GM23248 (cell line): ENCODE results near the gene DMRT1. TPM values are rescaled to one million over a fixed set of nuclear protein-coding genes. Genes with fewer than 3 reads are reported as not detected.
A peak's percentile ranks its signal among the peaks of the same experiment; 100 is the strongest.

Experiments
- DNase-seq: peaks from one replicate; pipeline ENCODE4 v3.0.0-alpha.2; 2015
- H2AFZ ChIP-seq: fragments of 200-600 bp; sonication (generic); 2 replicates; pipeline ENCODE4 v1.6.1; 2016; ENCODE audit warnings: antibody characterized with exemption
- H3F3A ChIP-seq: fragments of 200-600 bp; sonication (generic); 2 replicates; pipeline ENCODE4 v1.6.1; 2016; ENCODE audit warnings: mild to moderate bottlenecking, antibody characterized with exemption, mixed run types; ENCODE audit not compliant: insufficient read depth
- H3K27ac ChIP-seq: fragments of 200-600 bp; sonication (generic); 2 replicates; pipeline ENCODE4 v1.5.1; 2016; ENCODE audit warnings: mild to moderate bottlenecking
- H3K27me3 ChIP-seq: fragments of 200-600 bp; sonication (generic); replicated peaks from 2 replicates; pipeline ENCODE4 v1.6.1; 2016; ENCODE audit warnings: mild to moderate bottlenecking; ENCODE audit not compliant: insufficient read depth
- H3K36me3 ChIP-seq: fragments of 200-600 bp; sonication (generic); 2 replicates; pipeline ENCODE4 v1.6.1; 2016; ENCODE audit warnings: low read depth, mild to moderate bottlenecking
- H3K4me1 ChIP-seq: fragments of 200-600 bp; sonication (generic); 2 replicates; pipeline ENCODE4 v1.6.1; 2016; ENCODE audit warnings: mild to moderate bottlenecking; ENCODE audit not compliant: insufficient read depth
- H3K4me2 ChIP-seq: fragments of 200-600 bp; sonication (generic); one replicate; pipeline ENCODE4 v1.6.1; 2016; ENCODE audit warnings: mild to moderate bottlenecking; ENCODE audit not compliant: unreplicated experiment
- H3K4me3 ChIP-seq: fragments of 200-600 bp; sonication (generic); 2 replicates; pipeline ENCODE4 v1.5.1; 2016; ENCODE audit warnings: mild to moderate bottlenecking
- H3K79me2 ChIP-seq: fragments of 200-600 bp; sonication (generic); 2 replicates; pipeline ENCODE4 v1.6.1; 2016; ENCODE audit warnings: mild to moderate bottlenecking; ENCODE audit not compliant: insufficient read depth
- H3K9ac ChIP-seq: fragments of 200-600 bp; sonication (generic); 2 replicates; pipeline ENCODE4 v1.6.1; 2016; ENCODE audit warnings: mild to moderate bottlenecking
- H3K9me2 ChIP-seq: fragments of 200-600 bp; sonication (generic); 2 replicates; pipeline ENCODE4 v1.6.1; 2016; ENCODE audit warnings: mixed run types, mild to moderate bottlenecking, moderate library complexity; ENCODE audit not compliant: insufficient read depth
- H3K9me3 ChIP-seq: fragments of 200-600 bp; sonication (generic); one replicate; pipeline ENCODE4 v1.6.1; 2017; ENCODE audit warnings: low read depth
- H4K20me1 ChIP-seq: fragments of 200-600 bp; sonication (generic); 2 replicates; pipeline ENCODE4 v1.6.0; 2016; ENCODE audit not compliant: insufficient read depth
- EZH2 ChIP-seq: fragments of 200-600 bp; sonication (generic); IDR thresholded peaks from 2 replicates; pipeline ENCODE4 v1.6.1; 2018; ENCODE audit warnings: antibody characterized with exemption, mild to moderate bottlenecking; ENCODE audit not compliant: insufficient read depth, poor library complexity, severe bottlenecking
- EZH2phosphoT487 ChIP-seq: fragments of 200-600 bp; sonication (generic); IDR thresholded peaks from 2 replicates; pipeline ENCODE4 v1.6.1; 2018; ENCODE audit warnings: antibody characterized with exemption, moderate library complexity, mild to moderate bottlenecking, low read depth; ENCODE audit not compliant: insufficient read depth
- WGBS, 2 experiments: methylation state at CpG; one replicate each; pipeline ENCODE4 v1.1.6; 2015 to 2017; ENCODE audit warnings: low lambda C conversion rate in 2 of 2, low coverage in 1 of 2; ENCODE audit errors: missing lambda C conversion rate in 2 of 2; 5-methylcytosine and 5-hydroxymethylcytosine counted together
- in situ Hi-C: fragments of 300-500 bp; cut with MboI; formaldehyde crosslinking; loops from 2 replicates; pipeline ENCODE4 v1.15.0; 2020
- polyA plus RNA-seq: library from polyadenylated mRNA; unstranded; fragments of >200 nt; fragmentation: Nextera tagmentation; extraction: Ambion mirVana; gene quantifications from 2 replicates; pipeline ENCODE4 v1.2.1, GENCODE V29; 2016
- total RNA-seq: library from RNA; depleted of rRNA; stranded (reverse); fragments of >200 nt; shearing (Covaris generic); gene quantifications from 2 replicates; pipeline ENCODE4 v1.2.3, GENCODE V29; 2014

DMRT1 gene
- total and polyA plus RNA-seq, 2 experiments from 2014 or later = not detected

DNA sequence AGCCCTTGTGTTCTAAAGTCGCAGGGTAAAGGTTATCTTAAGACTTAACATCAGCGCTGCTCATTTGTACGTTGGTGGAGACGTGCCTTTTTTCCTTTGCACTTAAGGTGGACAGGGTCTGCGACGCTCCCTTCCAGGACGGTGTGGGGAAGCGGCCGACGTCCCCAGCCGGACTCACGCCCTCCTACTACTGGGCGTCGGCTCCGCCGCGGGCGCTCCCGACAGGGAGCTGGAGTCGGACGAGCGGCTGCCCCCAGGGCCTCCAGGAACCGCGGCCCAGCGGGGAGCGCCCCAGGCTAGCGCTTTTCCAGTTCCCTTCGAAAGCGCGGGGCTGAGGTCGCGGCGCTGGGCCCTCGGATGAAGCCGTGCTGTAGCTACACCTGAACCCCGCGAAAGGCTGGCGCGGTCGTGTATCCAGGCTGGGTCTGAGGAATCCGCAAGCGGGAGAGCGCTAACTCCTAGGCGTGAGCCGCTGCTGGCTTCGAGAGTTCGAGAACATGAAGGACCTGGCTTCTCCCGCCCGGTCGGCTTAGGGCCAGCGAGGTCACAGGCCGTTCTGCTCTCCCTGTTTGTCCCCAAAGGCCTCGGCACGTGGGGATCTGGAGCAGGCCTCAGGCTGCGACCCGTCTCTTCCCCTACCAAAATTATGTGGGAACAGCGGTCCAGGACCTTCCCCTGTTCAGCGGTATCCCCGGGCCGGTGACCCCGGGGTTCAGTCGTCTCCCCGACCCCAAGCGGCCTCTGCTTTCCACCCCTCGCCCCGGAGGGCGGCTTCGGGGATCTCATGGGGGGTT lies 131.2 kb downstream of the DMRT1 start:
- in situ Hi-C loops = no loop called here
- Histone ChIP-seq H3K27ac (no peak overlapping the region), H3K9me2 (no peaks in the 10 kb centered on the region), H3K27me3 (peaks cover 90% of the 10 kb centered on the region), H3K4me3 (peak overlapping the region; percentile 23; the same call in 1 of the 2 replicates), H3K9ac (no peak overlapping the region), H3K4me2 (peak overlapping the region; percentile 20), H4K20me1 (no peaks in the 10 kb centered on the region), H3K9me3 (no peaks in the 10 kb centered on the region), H3F3A (no peaks in the 10 kb centered on the region), H3K36me3 (no peaks in the 10 kb centered on the region), H3K79me2 (no peaks in the 10 kb centered on the region), H3K4me1 (no peaks in the 10 kb centered on the region), H2AFZ (peak overlapping the region; percentile 39; the same call in 1 of the 2 replicates)
- no peak for DNase-seq
- TF ChIP-seq EZH2 = peak; percentile 70
- peak; percentile 61; the same call in 1 of the 2 replicates for TF ChIP-seq EZH2phosphoT487
- 13% methylated on average over 66 to 68 of the region's 68 CpGs for WGBS, 2 experiments

DNA sequence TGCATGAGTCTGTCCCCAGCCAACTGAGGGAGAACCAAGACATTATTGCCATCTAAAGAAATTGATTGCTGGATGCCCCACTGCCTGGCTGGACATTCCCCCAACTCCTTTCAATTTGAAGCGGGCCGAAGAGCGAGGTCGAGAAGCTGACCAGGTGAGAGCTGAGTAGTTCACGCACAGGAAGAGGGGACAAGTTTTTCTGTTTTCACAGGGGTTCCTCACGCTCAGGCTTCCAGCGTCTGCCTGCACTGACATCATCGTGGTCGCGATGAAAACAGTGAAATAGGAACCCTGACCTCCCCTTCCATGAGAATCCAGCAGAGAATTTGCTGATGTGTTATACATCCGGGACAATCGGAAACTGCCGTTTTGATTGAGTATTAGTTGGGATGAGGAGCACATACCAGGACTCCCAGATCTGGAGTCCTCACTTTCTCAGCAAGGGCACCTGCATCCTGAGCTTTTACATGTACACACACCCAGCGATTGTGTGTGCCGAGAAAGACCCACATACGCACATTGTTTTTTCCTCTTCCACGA lies 131.9 kb downstream of the DMRT1 start:
- no peaks in the 10 kb centered on the region for H3K4me1 ChIP-seq
- TF ChIP-seq EZH2 (no peak), EZH2phosphoT487 (no peak)
- no peak overlapping the region for H2AFZ ChIP-seq
- no peaks in the 10 kb centered on the region for H3K9me3 ChIP-seq
- H3K4me2 ChIP-seq = no peak overlapping the region
- no peaks in the 10 kb centered on the region for H3K79me2 ChIP-seq
- H3K9me2 ChIP-seq = no peaks in the 10 kb centered on the region
- H3K27ac ChIP-seq = no peak overlapping the region
- 42% methylated on average over 17 of the region's 17 CpGs for WGBS, 2 experiments
- no peak overlapping the region for H3K4me3 ChIP-seq
- H3K36me3 ChIP-seq = no peaks in the 10 kb centered on the region
- no peak for DNase-seq
- no peak overlapping the region for H3K9ac ChIP-seq
- H3K27me3 ChIP-seq = peaks cover 90% of the 10 kb centered on the region
- no peaks in the 10 kb centered on the region for H4K20me1 ChIP-seq
- in situ Hi-C loops = no loop called here
- H3F3A ChIP-seq = no peaks in the 10 kb centered on the region

DNA sequence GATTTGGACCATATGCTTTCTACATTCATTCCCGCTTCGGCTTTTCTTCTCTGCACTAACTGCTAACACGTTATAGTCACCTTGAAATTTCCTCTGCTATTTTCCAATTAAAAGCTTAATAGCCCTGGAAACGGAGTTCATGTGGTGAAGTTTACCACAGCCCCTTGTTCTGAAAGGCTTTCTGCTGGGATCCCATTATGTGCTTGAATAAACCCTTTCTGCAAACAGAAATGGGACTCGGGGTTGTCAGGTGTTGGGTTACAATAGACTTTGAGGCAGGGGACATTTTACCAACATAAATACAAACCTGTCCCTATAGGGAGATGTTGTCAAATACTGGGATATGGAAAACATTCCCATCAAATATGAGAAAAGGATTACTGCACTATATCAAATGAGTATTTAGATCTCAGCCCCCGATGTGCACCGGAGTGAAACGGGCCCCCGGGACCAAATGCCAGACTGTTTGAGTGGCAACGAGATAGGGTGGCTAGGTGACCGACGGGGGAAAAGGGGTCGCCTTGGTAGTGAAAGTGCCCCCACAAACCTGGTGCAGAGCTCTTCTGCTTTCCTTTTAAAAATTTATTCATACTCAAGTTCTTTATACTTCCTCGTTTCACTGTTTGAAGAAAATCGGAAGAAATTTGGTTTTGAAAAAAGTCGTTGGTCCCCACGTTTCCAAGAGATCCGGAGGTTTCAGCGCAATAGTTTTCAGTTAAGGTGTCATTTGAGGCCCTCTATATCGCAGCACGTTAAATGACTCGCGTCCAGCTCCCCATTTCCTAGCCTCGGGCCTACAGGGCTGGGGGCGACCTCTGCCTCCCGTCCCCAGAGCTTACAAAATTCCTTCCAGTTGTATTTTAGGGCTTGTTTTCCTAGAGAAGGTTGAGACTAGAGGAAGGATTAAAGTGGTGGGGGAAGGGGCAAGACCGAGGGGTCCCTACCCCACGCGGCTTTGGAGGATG lies 132.8 kb downstream of the DMRT1 start:
- H3F3A ChIP-seq = no peaks in the 10 kb centered on the region
- H3K4me2 ChIP-seq = no peak overlapping the region
- no peak overlapping the region for H3K9ac ChIP-seq
- H3K27me3 ChIP-seq = peaks cover 90% of the 10 kb centered on the region
- H3K36me3 ChIP-seq = no peaks in the 10 kb centered on the region
- H4K20me1 ChIP-seq = no peaks in the 10 kb centered on the region
- H3K9me3 ChIP-seq = no peaks in the 10 kb centered on the region
- no peaks in the 10 kb centered on the region for H3K4me1 ChIP-seq
- H3K79me2 ChIP-seq = no peaks in the 10 kb centered on the region
- H3K4me3 ChIP-seq = no peak overlapping the region
- in situ Hi-C loops = no loop called here
- TF ChIP-seq EZH2phosphoT487 = no peak
- TF ChIP-seq EZH2 = no peak
- H3K27ac ChIP-seq = no peak overlapping the region
- WGBS, 2 experiments = 30 to 34% methylated on average over 29 of the region's 29 CpGs
- no peak overlapping the region for H2AFZ ChIP-seq
- H3K9me2 ChIP-seq = no peaks in the 10 kb centered on the region
- DNase-seq = no peak
